ENCODE results near the gene LRRC8D.

Gene LRRC8D

DNA sequence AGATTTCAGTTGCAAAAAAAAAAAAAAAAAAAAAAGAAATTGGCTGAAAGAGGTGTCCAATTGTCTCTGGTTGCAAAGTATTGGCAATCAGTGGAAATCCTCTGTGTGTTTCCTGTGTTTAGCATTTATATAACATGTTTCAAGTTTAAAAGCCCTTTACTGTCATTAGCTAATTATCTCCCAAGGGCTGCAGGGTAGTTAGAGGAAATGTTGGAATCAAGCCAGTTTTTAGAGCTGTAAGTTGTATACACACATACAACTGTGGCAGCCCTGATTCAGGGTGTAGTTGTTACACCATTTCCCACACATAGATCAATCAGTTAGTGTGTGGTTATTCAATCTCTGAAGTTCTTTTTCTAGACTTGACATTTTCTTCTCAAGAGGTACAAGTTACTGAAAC, 165.2 kb downstream of the LRRC8D start:
- DNase-seq (ENCODE audit: insufficient read length) (no peak), FAIRE-seq (no peak)
- TF ChIP-seq POLR2A (IDR thresholded peaks at IDR 0.05; ENCODE audit: low read depth, low read length) = no peak
- no peak for TF ChIP-seq TAF1 (IDR thresholded peaks at IDR 0.05; ENCODE audit: borderline replicate concordance, low read depth, low read length)

Measured in GM12892 (cell line).